B cell (primary cell): ENCODE results near the gene SDK2.

Source experiments
- EZH2 ChIP-seq: IDR thresholded peaks from 2 replicates; pipeline ENCODE4 v1.6.1; 2012; ENCODE audit warnings: borderline replicate concordance, low read depth, mild to moderate bottlenecking, moderate library complexity, low read length; ENCODE audit not compliant: insufficient read depth, poor library complexity, severe bottlenecking
- TF ChIP-seq, protein P1 (sequence below): fragments of 200-600 bp; IDR thresholded peaks from one replicate; pipeline ENCODE4 v1.8.0; 2022; ENCODE audit warnings: antibody characterized with exemption, mild to moderate bottlenecking

- TF ChIP-seq, protein P1, sequence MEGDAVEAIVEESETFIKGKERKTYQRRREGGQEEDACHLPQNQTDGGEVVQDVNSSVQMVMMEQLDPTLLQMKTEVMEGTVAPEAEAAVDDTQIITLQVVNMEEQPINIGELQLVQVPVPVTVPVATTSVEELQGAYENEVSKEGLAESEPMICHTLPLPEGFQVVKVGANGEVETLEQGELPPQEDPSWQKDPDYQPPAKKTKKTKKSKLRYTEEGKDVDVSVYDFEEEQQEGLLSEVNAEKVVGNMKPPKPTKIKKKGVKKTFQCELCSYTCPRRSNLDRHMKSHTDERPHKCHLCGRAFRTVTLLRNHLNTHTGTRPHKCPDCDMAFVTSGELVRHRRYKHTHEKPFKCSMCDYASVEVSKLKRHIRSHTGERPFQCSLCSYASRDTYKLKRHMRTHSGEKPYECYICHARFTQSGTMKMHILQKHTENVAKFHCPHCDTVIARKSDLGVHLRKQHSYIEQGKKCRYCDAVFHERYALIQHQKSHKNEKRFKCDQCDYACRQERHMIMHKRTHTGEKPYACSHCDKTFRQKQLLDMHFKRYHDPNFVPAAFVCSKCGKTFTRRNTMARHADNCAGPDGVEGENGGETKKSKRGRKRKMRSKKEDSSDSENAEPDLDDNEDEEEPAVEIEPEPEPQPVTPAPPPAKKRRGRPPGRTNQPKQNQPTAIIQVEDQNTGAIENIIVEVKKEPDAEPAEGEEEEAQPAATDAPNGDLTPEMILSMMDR, result no peak
- no peak for TF ChIP-seq EZH2
Measured at GRCh38 chr17:73495641-73496040, 148.6 kb downstream of the SDK2 start.
